K562 (cell line): ENCODE data around the gene ADD3. TPM values are rescaled to one million over a fixed set of nuclear protein-coding genes. Genes with fewer than 3 reads are reported as not detected.
"Not testable (repeated sequence)": the region's sequence is repeated elsewhere in the genome, so short reads cannot be mapped to it uniquely, and the experiment has no call there.

Experiments used
- ATAC-seq: fragments of 200-7000 bp; cut with Tn5 transposase; 3 replicates; pipeline ENCODE4 v1.9.1; 2020; ENCODE audit warnings: moderate library complexity
- BruUV-seq: library from RNA; stranded (reverse); fragments of 400-500 nt; replicated peaks from 2 replicates; lab custom pipeline; 2021; lab: Mats Ljungman, UMichigan
- CTCF ChIA-PET: fragments of 300-600 bp; formaldehyde crosslinking; extraction: SDS; loops from one replicate; lab custom pipeline; 2021; ENCODE audit warnings: low intra/inter-chr PET ratio; lab: Yijun Ruan, JAX
- POLR2A ChIA-PET: fragments of 300-600, 350-650 bp; sonication (Branson Sonifier 250); formaldehyde crosslinking; extraction: SDS; loops from one replicate; lab custom pipeline; 2021; ENCODE audit warnings: antibody characterized with exemption, inconsistent platforms; lab: Yijun Ruan, JAX
- DNase-seq, 4 experiments: peaks; one replicate each; pipeline versions ENCODE4 v3.0.0 to v3.0.0-alpha.2; 2011 to 2018; ENCODE audit warnings: low spot score in 3 of 4, mixed read lengths in 3 of 4; ENCODE audit errors: extremely low read depth in 1 of 4
- FAIRE-seq: peaks from 2 replicates; lab custom pipeline; 2011; peaks lifted over from hg19 to GRCh38; lab: Jason Lieb, UNC
- H2AFZ ChIP-seq: 2 replicates; pipeline ENCODE4 v1.6.0; 2011; ENCODE audit warnings: low read depth, low read length, control low read depth, inconsistent platforms
- H3K27ac ChIP-seq: fragments of 200-600 bp; 3 replicates; pipeline ENCODE4 v1.8.0; 2011; ENCODE audit warnings: low read depth, mild to moderate bottlenecking, control low read depth, inconsistent platforms, low read length, moderate library complexity, mixed read lengths; ENCODE audit errors: extremely low read depth
- H3K27me3 ChIP-seq, 2 experiments: fragments of 300-600 bp in 1 of 2; 2 replicates in 1 of 2; 3 replicates in 1 of 2; pipeline versions ENCODE4 v1.6.0 to v1.8.0; 2011; ENCODE audit warnings: inconsistent platforms in 2 of 2, low read length in 2 of 2, mild to moderate bottlenecking in 1 of 2, mixed read lengths in 1 of 2, moderate library complexity in 1 of 2; ENCODE audit not compliant: control insufficient read depth in 2 of 2, insufficient read depth in 2 of 2
- H3K36me3 ChIP-seq: fragments of 300-600 bp; 3 replicates; pipeline ENCODE4 v1.8.0; 2011; ENCODE audit warnings: mild to moderate bottlenecking, low read length, inconsistent platforms; ENCODE audit not compliant: control insufficient read depth, insufficient read depth
- H3K4me1 ChIP-seq, 2 experiments: fragments of 200-600 bp in 1 of 2; replicated peaks in 1 of 2; 2 replicates in 1 of 2; 3 replicates in 1 of 2; pipeline versions ENCODE4 v1.5.1 to v1.8.0; 2011; ENCODE audit warnings: inconsistent platforms in 2 of 2, low read length in 2 of 2, mild to moderate bottlenecking in 1 of 2, mixed read lengths in 1 of 2, moderate library complexity in 1 of 2; ENCODE audit not compliant: control insufficient read depth in 2 of 2, insufficient read depth in 2 of 2
- H3K4me2 ChIP-seq: 2 replicates; pipeline ENCODE4 v1.6.1; 2011; ENCODE audit warnings: low read length, control low read depth, inconsistent platforms, mixed read lengths; ENCODE audit not compliant: insufficient read depth
- H3K4me3 ChIP-seq: fragments of 200-600 bp; sonication (generic), shearing (Covaris generic); 2 replicates; pipeline ENCODE4 v1.5.1; 2016; ENCODE audit warnings: control low read depth, inconsistent platforms
- H3K79me2 ChIP-seq: fragments of 200-600 bp; 3 replicates; pipeline ENCODE4 v1.8.0; 2011; ENCODE audit warnings: low read length, inconsistent platforms; ENCODE audit not compliant: control insufficient read depth, insufficient read depth
- H3K9ac ChIP-seq, 2 experiments: 2 replicates each; pipeline versions ENCODE4 v1.6.0 to v1.6.1; 2011; ENCODE audit warnings: low read depth in 2 of 2, low read length in 2 of 2, control low read depth in 1 of 2, inconsistent platforms in 1 of 2, mild to moderate bottlenecking in 1 of 2, mixed read lengths in 1 of 2; ENCODE audit not compliant: insufficient read depth in 1 of 2
- H3K9me1 ChIP-seq: one replicate; pipeline ENCODE4 v1.6.0; 2011; ENCODE audit warnings: inconsistent platforms, mild to moderate bottlenecking, low read length, moderate library complexity; ENCODE audit not compliant: control insufficient read depth, insufficient read depth
- H3K9me3 ChIP-seq: replicated peaks from 2 replicates; pipeline ENCODE4 v1.5.1; 2011; ENCODE audit warnings: low read depth, low read length, inconsistent platforms; ENCODE audit not compliant: control insufficient read depth, insufficient read depth
- H4K20me1 ChIP-seq: replicated peaks from 2 replicates; pipeline ENCODE4 v1.6.1; 2011; ENCODE audit warnings: low read length, inconsistent platforms, mixed read lengths; ENCODE audit not compliant: control insufficient read depth, insufficient read depth
- GABPB1 ChIP-seq: sonication (generic); formaldehyde crosslinking; IDR thresholded peaks from 2 replicates; pipeline ENCODE4 v1.8.0; 2022; ENCODE audit warnings: mild to moderate bottlenecking, missing genetic modification reagents
- HDAC3 ChIP-seq: fragments of 450-650 bp; IDR thresholded peaks from 2 replicates; pipeline ENCODE4 v1.6.1; 2018; ENCODE audit warnings: borderline replicate concordance, mild to moderate bottlenecking, moderate library complexity; ENCODE audit not compliant: partially characterized antibody
- WGBS: fragments of 100-300 bp; shearing (Covaris generic); methylation state at CpG from one replicate; pipeline ENCODE4 v1.1.6; 2016; ENCODE audit warnings: low coverage, mixed read lengths; ENCODE audit not compliant: insufficient coverage; ENCODE audit errors: missing lambda C conversion rate; 5-methylcytosine and 5-hydroxymethylcytosine counted together
- in situ Hi-C: fragments of 300-500 bp; cut with MboI; formaldehyde crosslinking; loops from 4 replicates; pipeline ENCODE4 v1.15.0; 2018; ENCODE audit warnings: inconsistent platforms, mixed read lengths
- intact Hi-C: fragments of 100-400 bp; cut with micrococcal nuclease; formaldehyde crosslinking; loops from 2 replicates; pipeline ENCODE4 v1.14.2; 2022
- polyA plus RNA-seq, 8 experiments: library from polyadenylated mRNA; depleted of rRNA in 4 of 8; stranded (reverse) in 5 of 8; unstranded in 3 of 8; fragments of >200 nt; fragmentation: Nextera tagmentation in 2 of 8; fragmentation: Illumina TruSeq in 1 of 8; extraction: Ambion mirVana in 2 of 8; extraction: Trizol in 1 of 8; gene quantifications; 2 replicates each; pipeline versions ENCODE4 v1.2.1 to v1.2.3, GENCODE V29; 2011 to 2014; ENCODE audit warnings: inconsistent platforms in 1 of 8, missing spikeins in 1 of 8
- total RNA-seq, 7 experiments: library from RNA; depleted of rRNA in 6 of 7; stranded (reverse); fragments of >200 nt in 6 of 7; fragmentation: Illumina TruSeq in 2 of 7; extraction: Trizol in 2 of 7; gene quantifications; 2 replicates each; pipeline versions ENCODE4 v1.2.1 to v1.2.3, GENCODE V29; 2011 to 2021; ENCODE audit warnings: low replicate concordance in 1 of 7

ADD3 gene
- total and polyA plus RNA-seq, 9 of the 15 experiments (the other 6 are each of a cell fraction or from before 2014, with no cell fraction given): 13.2 to 125 (median 31.7) TPM

- intact Hi-C loops: loop anchor here (5.0 kb wide), 3 partner anchors 72 to 158 kb away; partner anchors contain the start of gene MXI1
- in situ Hi-C loops: loop anchor here (5.0 to 25.0 kb wide), 3 partner anchors 147 to 402 kb away; no protein-coding TSS in a partner anchor
- H3K79me2 ChIP-seq: no peaks in the 10 kb centered on the region
- H3K9me1 ChIP-seq: no peaks in the 10 kb centered on the region
- H3K36me3 ChIP-seq: peaks cover 30% of the 10 kb centered on the region
- no peak for TF ChIP-seq GABPB1 (CRISPR knock-in tag)
- no peak for TF ChIP-seq HDAC3
- no peak for ATAC-seq
- H3K27ac ChIP-seq: no peak overlapping the region
- no peak for DNase-seq
- H3K9ac ChIP-seq: no peak overlapping the region
- POLR2A ChIA-PET: no interaction called here
- no peak overlapping the region for H3K4me2 ChIP-seq
- 92% methylated on average over 2 of the region's 3 CpGs for WGBS
- no peaks in the 10 kb centered on the region for H3K27me3 ChIP-seq
- H4K20me1 ChIP-seq: no peaks in the 10 kb centered on the region
- no peak overlapping the region for H3K4me3 ChIP-seq
- H2AFZ ChIP-seq: no peak overlapping the region
- H3K4me1 ChIP-seq: peaks cover 0 to 2% of the 10 kb centered on the region in 2 experiments; a peak in 2 of 5 replicates
- FAIRE-seq: no peak
- H3K9me3 ChIP-seq: no peaks in the 10 kb centered on the region
- CTCF ChIA-PET: interaction anchor here (5.5 kb wide), 1 partner anchor 145 kb away, joined by 40 read pairs; no protein-coding TSS in a partner anchor
- BruUV-seq: no TSS peak
These were observed 127.1 kb downstream of the ADD3 start for GRCh38 chr10:110134917-110135316.

GRCh38 chr10:110135836-110136235 lies 128.1 kb downstream of the ADD3 start:
- not testable (repeated sequence) for FAIRE-seq

More at GRCh38 chr10:110135836-110136235, 128.1 kb downstream of the ADD3 start:
- H3K27ac ChIP-seq, H4K20me1 ChIP-seq, BruUV-seq, H3K9me3 ChIP-seq, H3K9me1 ChIP-seq, DNase-seq, POLR2A ChIA-PET, H3K4me3 ChIP-seq, H3K9ac ChIP-seq, H2AFZ ChIP-seq, H3K4me2 ChIP-seq, ATAC-seq, H3K27me3 ChIP-seq, H3K4me1 ChIP-seq, H3K79me2 ChIP-seq: not testable (repeated sequence)
- in situ Hi-C loops (loop anchor here (5.0 to 25.0 kb wide), 3 partner anchors 146 to 401 kb away; no protein-coding TSS in a partner anchor), intact Hi-C loops (loop anchor here (5.0 kb wide), 3 partner anchors 71 to 159 kb away; partner anchors contain the start of gene MXI1)
- 83% methylated on average over 5 of the region's 6 CpGs for WGBS
- CTCF ChIA-PET: interaction anchor here (3.1 to 5.5 kb wide), 2 partner anchors 85 to 144 kb away, joined by 14 to 40 read pairs; no protein-coding TSS in a partner anchor
- peaks cover 22% of the 10 kb centered on the region for H3K36me3 ChIP-seq
